GM12878 (cell line): ENCODE results near the gene ERCC4. TPM values are rescaled to one million over a fixed set of nuclear protein-coding genes. Genes with fewer than 3 reads are reported as not detected.

Source experiments
- ATAC-seq: fragments of 200-7000 bp; cut with Tn5 transposase; 3 replicates; pipeline ENCODE4 v1.9.1; 2020; ENCODE audit warnings: mild to moderate bottlenecking, moderate library complexity
- BruUV-seq: library from RNA; stranded (reverse); fragments of 400-500 nt; replicated peaks from 2 replicates; lab custom pipeline; 2021; lab: Mats Ljungman, UMichigan
- CTCF ChIA-PET: fragments of 300-600 bp; sonication (Branson Sonifier 250); formaldehyde crosslinking; extraction: SDS; loops from one replicate; lab custom pipeline; 2021; ENCODE audit warnings: inconsistent platforms; lab: Yijun Ruan, JAX
- POLR2A ChIA-PET: fragments of 350-600 bp; formaldehyde crosslinking; extraction: SDS; loops from one replicate; lab custom pipeline; 2021; ENCODE audit warnings: inconsistent platforms; lab: Charles Lee
- RAD21 ChIA-PET: fragments of 300-600 bp; sonication (Branson Sonifier 250); formaldehyde crosslinking; loops from one replicate; lab custom pipeline; 2023; ENCODE audit warnings: antibody characterized with exemption; ENCODE audit not compliant: unreplicated experiment; lab: Charles Lee
- SMC1A ChIA-PET: fragments of 300-600 bp; sonication (Branson Sonifier 250); formaldehyde crosslinking; loops from one replicate; lab custom pipeline; 2023; ENCODE audit not compliant: unreplicated experiment, uncharacterized antibody; lab: Charles Lee
- DNase-seq: peaks from one replicate; pipeline ENCODE4 v3.0.0-alpha.2; 2011; ENCODE audit warnings: low read depth, low spot score
- FAIRE-seq: peaks from 3 replicates; lab custom pipeline; 2011; peaks lifted over from hg19 to GRCh38; lab: Jason Lieb, UNC
- H2AFZ ChIP-seq: 2 replicates; pipeline ENCODE4 v1.6.0; 2011; ENCODE audit warnings: low read depth, low read length, control low read depth; ENCODE audit not compliant: control insufficient read depth
- H3K27ac ChIP-seq: 2 replicates; pipeline ENCODE4 v1.5.1; 2011; ENCODE audit warnings: control low read depth; ENCODE audit not compliant: control insufficient read depth, insufficient read depth
- H3K27me3 ChIP-seq, 2 experiments: replicated peaks in 1 of 2; 2 replicates each; pipeline versions ENCODE4 v1.6.0 to v1.6.1; 2011; ENCODE audit warnings: low read length in 1 of 2; ENCODE audit not compliant: control insufficient read depth in 2 of 2, insufficient read depth in 2 of 2
- H3K36me3 ChIP-seq, 2 experiments: 2 replicates each; pipeline ENCODE4 v1.5.1; 2011; ENCODE audit warnings: low read length in 1 of 2; ENCODE audit not compliant: control insufficient read depth in 2 of 2, insufficient read depth in 2 of 2
- H3K4me1 ChIP-seq: 2 replicates; pipeline ENCODE4 v1.6.1; 2011; ENCODE audit warnings: mild to moderate bottlenecking, low read length, moderate library complexity, mixed read lengths; ENCODE audit not compliant: control insufficient read depth, insufficient read depth
- H3K4me2 ChIP-seq: 2 replicates; pipeline ENCODE4 v1.6.0; 2011; ENCODE audit warnings: control low read depth; ENCODE audit not compliant: control insufficient read depth, insufficient read depth
- H3K4me3 ChIP-seq: fragments of 200-600 bp; sonication (generic); 2 replicates; pipeline ENCODE4 v1.5.1; 2016
- H3K79me2 ChIP-seq: 2 replicates; pipeline ENCODE4 v1.6.0; 2011; ENCODE audit warnings: low read length; ENCODE audit not compliant: control insufficient read depth, insufficient read depth
- H3K9ac ChIP-seq: 2 replicates; pipeline ENCODE4 v1.8.0; 2011; ENCODE audit warnings: low read length, control low read depth, mixed read lengths; ENCODE audit not compliant: control insufficient read depth, insufficient read depth
- H3K9me3 ChIP-seq: replicated peaks from 3 replicates; pipeline ENCODE4 v1.5.1; 2011; ENCODE audit warnings: mild to moderate bottlenecking, low read length; ENCODE audit not compliant: control insufficient read depth, insufficient read depth
- H4K20me1 ChIP-seq: 2 replicates; pipeline ENCODE4 v1.6.0; 2011; ENCODE audit not compliant: control insufficient read depth, insufficient read depth
- CTCF ChIP-seq, 3 experiments: IDR thresholded peaks in 2 of 3; conservative IDR thresholded peaks in 1 of 3; 2 replicates each; pipeline ENCODE4 v1.5.1; 2011; ENCODE audit warnings: low read depth in 3 of 3, low read length in 3 of 3, mild to moderate bottlenecking in 3 of 3, control low read depth in 2 of 3, moderate library complexity in 2 of 3, inconsistent platforms in 1 of 3, mixed read lengths in 1 of 3; ENCODE audit not compliant: control insufficient read depth in 2 of 3, insufficient read depth in 1 of 3; ENCODE audit errors: extremely low read depth in 1 of 3
- E2F8 ChIP-seq: fragments of 450-650 bp; IDR thresholded peaks from 2 replicates; pipeline ENCODE4 v1.6.1; 2018; ENCODE audit warnings: mild to moderate bottlenecking, low read depth, moderate library complexity; ENCODE audit not compliant: partially characterized antibody
- GATAD2B ChIP-seq: fragments of 450-650 bp; conservative IDR thresholded peaks from 2 replicates; pipeline ENCODE4 v1.6.1; 2017; ENCODE audit warnings: low read depth, mild to moderate bottlenecking, moderate library complexity
- MEF2B ChIP-seq: fragments of 450-650 bp; IDR thresholded peaks from 2 replicates; pipeline ENCODE4 v1.6.1; 2018; ENCODE audit warnings: mild to moderate bottlenecking, moderate library complexity; ENCODE audit not compliant: partially characterized antibody, poor library complexity, severe bottlenecking
- MLLT1 ChIP-seq: fragments of 450-650 bp; IDR thresholded peaks from 2 replicates; pipeline ENCODE4 v1.6.1; 2016; ENCODE audit warnings: mild to moderate bottlenecking
- MTA3 ChIP-seq: IDR thresholded peaks from 2 replicates; pipeline ENCODE4 v1.6.1; 2012; ENCODE audit warnings: low read length, inconsistent platforms, borderline replicate concordance
- NFYB ChIP-seq: IDR thresholded peaks from 2 replicates; pipeline ENCODE4 v1.6.1; 2011; ENCODE audit warnings: low read depth, mild to moderate bottlenecking, low read length, improper control_type of control experiment, moderate library complexity; ENCODE audit not compliant: insufficient read depth
- PRDM15 ChIP-seq: fragments of 450-650 bp; formaldehyde crosslinking; IDR thresholded peaks from 2 replicates; pipeline ENCODE4 v1.4.0; 2020; ENCODE audit warnings: mild to moderate bottlenecking, moderate library complexity
- SMC3 ChIP-seq: IDR thresholded peaks from 2 replicates; pipeline ENCODE4 v1.6.1; 2011; ENCODE audit warnings: low read length, improper control_type of control experiment, borderline replicate concordance
- SRF ChIP-seq, 2 experiments: IDR thresholded peaks; 2 replicates each; pipeline ENCODE4 v1.6.1; 2011; ENCODE audit warnings: low read depth in 2 of 2, low read length in 2 of 2, mild to moderate bottlenecking in 1 of 2, moderate library complexity in 1 of 2
- USF2 ChIP-seq: IDR thresholded peaks from 2 replicates; pipeline ENCODE4 v1.6.1; 2011; ENCODE audit warnings: low read depth, low read length, improper control_type of control experiment, borderline replicate concordance
- WGBS: methylation state at CpG from one replicate; pipeline ENCODE4 v1.1.6; 2016; ENCODE audit warnings: low lambda C conversion rate; ENCODE audit not compliant: insufficient replicate concordance, insufficient coverage; ENCODE audit errors: missing lambda C conversion rate; 5-methylcytosine and 5-hydroxymethylcytosine counted together
- in situ Hi-C: fragments of 300-500 bp; cut with MboI; formaldehyde crosslinking; loops from 9 replicates; pipeline ENCODE4 v1.14.3; 2018; ENCODE audit warnings: mixed read lengths
- intact Hi-C: fragments of 100-400 bp; cut with micrococcal nuclease; formaldehyde crosslinking; loops from one replicate; pipeline ENCODE4 v1.14.2; 2022; ENCODE audit not compliant: unreplicated experiment
- polyA plus RNA-seq, 11 experiments: library from polyadenylated mRNA; depleted of rRNA in 4 of 11; unstranded in 6 of 11; stranded (reverse) in 5 of 11; fragments of >200 nt; fragmentation: Nextera tagmentation in 4 of 11; fragmentation: Illumina TruSeq in 1 of 11; extraction: Ambion mirVana in 4 of 11; extraction: Trizol in 1 of 11; gene quantifications; 1 replicate in 1 of 11; 2 replicates in 10 of 11; pipeline versions ENCODE4 v1.2.1 to v1.2.3, GENCODE V29; 2011 to 2016; ENCODE audit warnings: inconsistent platforms in 2 of 11, missing spikeins in 2 of 11, low read depth in 1 of 11
- total RNA-seq, 4 experiments: library from RNA; depleted of rRNA in 3 of 4; stranded (reverse); fragments of >200 nt in 3 of 4; fragmentation: Illumina TruSeq in 1 of 4; extraction: Trizol in 1 of 4; gene quantifications; 2 replicates each; pipeline versions ENCODE4 v1.2.1 to v1.2.3, GENCODE V29; 2013 to 2021

Gene ERCC4
- total and polyA plus RNA-seq, 10 of the 15 experiments (the other 5 are each of a cell fraction or from before 2014, with no cell fraction given) = 4.7 to 24.6 (median 8.9) TPM

GRCh38 chr16:13919330-13919682 is 648 bp upstream of the ERCC4 start:
- FAIRE-seq (no peak), ATAC-seq (peak; percentile 43), DNase-seq (no peak)
- in situ Hi-C loops = no loop called here
- no TSS peak for BruUV-seq
- WGBS = 0% methylated on average over 3 of the region's 3 CpGs
- H3K27ac ChIP-seq = no peak overlapping the region
- CTCF ChIA-PET = interaction anchor here (0.6 to 5.8 kb wide), 74 partner anchors 8 to 1824 kb away, joined by 3 to 57 read pairs (median 4); no protein-coding TSS in a partner anchor
- no peaks in the 10 kb centered on the region for H3K27me3 ChIP-seq
- H3K36me3 ChIP-seq = no peaks in the 10 kb centered on the region
- H3K4me1 ChIP-seq = no peaks in the 10 kb centered on the region
- H3K9me3 ChIP-seq = no peaks in the 10 kb centered on the region
- RAD21 ChIA-PET = interaction anchor here (0.7 to 1.4 kb wide), 14 partner anchors 17 to 1023 kb away, joined by 3 to 23 read pairs (median 3); no protein-coding TSS in a partner anchor
- H4K20me1 ChIP-seq = no peaks in the 10 kb centered on the region
- intact Hi-C loops = loop anchor here (1.0 kb wide), 1 partner anchor 53 kb away; no protein-coding TSS in a partner anchor
- SMC1A ChIA-PET = interaction anchor here (0.7 to 1.6 kb wide), 19 partner anchors 12 to 1825 kb away, joined by 3 to 9 read pairs (median 4); no protein-coding TSS in a partner anchor
- H2AFZ ChIP-seq = peak overlapping the region; percentile 46
- H3K4me3 ChIP-seq = no peak overlapping the region
- H3K4me2 ChIP-seq = peak overlapping the region; percentile 30; the same call in 1 of the 2 replicates
- POLR2A ChIA-PET = no interaction called here
- 0 out of 2 replicates have a peak overlapping the region, but pooled peaks have one; percentile 14 for H3K9ac ChIP-seq
- H3K79me2 ChIP-seq = peaks cover 10% of the 10 kb centered on the region
- TF ChIP-seq MTA3 = no peak
- no peak for TF ChIP-seq GATAD2B
- TF ChIP-seq SRF (IDR thresholded peaks at IDR 0.05; ENCODE audit: low read depth in 2 of 2, low read length in 2 of 2) = no peak
- no peak for TF ChIP-seq NFYB
- peak; percentile 32 for TF ChIP-seq E2F8
- no peak for TF ChIP-seq MEF2B
- peak; percentile 25; the same call in 1 of the 2 replicates for TF ChIP-seq SMC3
- no peak for TF ChIP-seq MLLT1
- TF ChIP-seq USF2 = no peak
- no peak for TF ChIP-seq PRDM15 (CRISPR knock-in tag)
- peak in 2 of 3 experiments; percentile 45 to 50; a peak in 3 of 6 replicates for TF ChIP-seq CTCF (IDR thresholded peaks at IDR 0.05 in 2 of 3, conservative IDR thresholded peaks at IDR 0.05 in 1 of 3; ENCODE audit: control insufficient read depth in 2 of 3, extremely low read depth in 1 of 3, insufficient read depth in 1 of 3, low read depth in 3 of 3, low read length in 3 of 3)
